GM12878 (cell line): ENCODE data around the gene ADCY1.

ENCODE experiments used
- ASH2L ChIP-seq: fragments of 300-600, 200-600 bp; sonication (generic); IDR thresholded peaks from 2 replicates; pipeline ENCODE4 v1.6.1; 2017; ENCODE audit warnings: low read depth, mild to moderate bottlenecking, borderline replicate concordance
- SUPT20H ChIP-seq: IDR thresholded peaks from 2 replicates; pipeline ENCODE4 v1.6.1; 2011; ENCODE audit warnings: low read depth, mild to moderate bottlenecking, low read length, moderate library complexity, borderline replicate concordance; ENCODE audit not compliant: control insufficient read depth
- TF ChIP-seq, protein P1 (sequence below): IDR thresholded peaks from 2 replicates; pipeline ENCODE4 v1.6.1; 2012; ENCODE audit warnings: low read depth, low read length, improper control_type of control experiment

GRCh38 chr7:45662018-45662417, 87.8 kb downstream of the ADCY1 start:
- TF ChIP-seq, protein P1, sequence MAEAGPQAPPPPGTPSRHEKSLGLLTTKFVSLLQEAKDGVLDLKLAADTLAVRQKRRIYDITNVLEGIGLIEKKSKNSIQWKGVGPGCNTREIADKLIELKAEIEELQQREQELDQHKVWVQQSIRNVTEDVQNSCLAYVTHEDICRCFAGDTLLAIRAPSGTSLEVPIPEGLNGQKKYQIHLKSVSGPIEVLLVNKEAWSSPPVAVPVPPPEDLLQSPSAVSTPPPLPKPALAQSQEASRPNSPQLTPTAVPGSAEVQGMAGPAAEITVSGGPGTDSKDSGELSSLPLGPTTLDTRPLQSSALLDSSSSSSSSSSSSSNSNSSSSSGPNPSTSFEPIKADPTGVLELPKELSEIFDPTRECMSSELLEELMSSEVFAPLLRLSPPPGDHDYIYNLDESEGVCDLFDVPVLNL, result no peak
- no peak for TF ChIP-seq SUPT20H
- TF ChIP-seq ASH2L, result no peak
